Measurements from ENCODE around the gene TMEM219.

The TMEM219 gene

DNA sequence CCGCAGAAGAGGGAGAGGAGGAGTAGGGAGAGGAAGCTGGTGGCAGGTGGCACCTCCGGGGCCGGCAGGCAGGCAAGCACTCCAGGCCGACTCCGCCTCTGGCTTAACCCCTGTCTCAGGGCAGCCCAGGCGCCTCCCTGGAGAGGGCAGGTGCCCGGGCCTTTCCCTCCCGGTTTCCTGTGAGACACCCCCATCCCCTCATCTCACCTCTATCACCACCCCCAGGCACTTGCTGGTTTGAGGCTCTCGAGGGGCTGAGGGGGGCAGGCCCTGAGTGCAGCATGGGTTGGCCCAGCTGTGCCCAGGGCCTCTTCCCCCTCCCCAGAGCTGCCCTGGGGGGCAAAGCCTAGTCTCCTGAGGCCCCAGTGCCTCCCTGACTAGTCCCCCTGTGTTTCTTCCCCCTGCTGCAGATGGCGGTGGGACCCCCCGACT lies 42.9 kb downstream of the TMEM219 start:
- no peak overlapping the region for H3K4me2 ChIP-seq (ENCODE audit: low read depth, low read length, poor library complexity, severe bottlenecking)
- no peaks in the 10 kb centered on the region for H3K79me2 ChIP-seq (ENCODE audit: insufficient read depth, low read length)
- no peaks in the 10 kb centered on the region for H3K9me3 ChIP-seq (ENCODE audit: insufficient read depth, low read depth, low read length)
- TF ChIP-seq EZH2phosphoT487 (IDR thresholded peaks at IDR 0.05; ENCODE audit: borderline replicate concordance) = no peak
- TF ChIP-seq, protein P1, sequence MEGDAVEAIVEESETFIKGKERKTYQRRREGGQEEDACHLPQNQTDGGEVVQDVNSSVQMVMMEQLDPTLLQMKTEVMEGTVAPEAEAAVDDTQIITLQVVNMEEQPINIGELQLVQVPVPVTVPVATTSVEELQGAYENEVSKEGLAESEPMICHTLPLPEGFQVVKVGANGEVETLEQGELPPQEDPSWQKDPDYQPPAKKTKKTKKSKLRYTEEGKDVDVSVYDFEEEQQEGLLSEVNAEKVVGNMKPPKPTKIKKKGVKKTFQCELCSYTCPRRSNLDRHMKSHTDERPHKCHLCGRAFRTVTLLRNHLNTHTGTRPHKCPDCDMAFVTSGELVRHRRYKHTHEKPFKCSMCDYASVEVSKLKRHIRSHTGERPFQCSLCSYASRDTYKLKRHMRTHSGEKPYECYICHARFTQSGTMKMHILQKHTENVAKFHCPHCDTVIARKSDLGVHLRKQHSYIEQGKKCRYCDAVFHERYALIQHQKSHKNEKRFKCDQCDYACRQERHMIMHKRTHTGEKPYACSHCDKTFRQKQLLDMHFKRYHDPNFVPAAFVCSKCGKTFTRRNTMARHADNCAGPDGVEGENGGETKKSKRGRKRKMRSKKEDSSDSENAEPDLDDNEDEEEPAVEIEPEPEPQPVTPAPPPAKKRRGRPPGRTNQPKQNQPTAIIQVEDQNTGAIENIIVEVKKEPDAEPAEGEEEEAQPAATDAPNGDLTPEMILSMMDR (conservative IDR thresholded peaks at IDR 0.05; ENCODE audit: low read length) = no peak
- no peak overlapping the region for H3K4me3 ChIP-seq (ENCODE audit: low read length, poor library complexity, severe bottlenecking)
- no peaks in the 10 kb centered on the region for H3K27me3 ChIP-seq (ENCODE audit: insufficient read depth, low read length, poor library complexity, severe bottlenecking)
- no peaks in the 10 kb centered on the region for H3K4me1 ChIP-seq (ENCODE audit: insufficient read depth, low read length, poor library complexity, severe bottlenecking)
- H2AFZ ChIP-seq (ENCODE audit: low read length) = no peak overlapping the region
- H3F3A ChIP-seq (ENCODE audit: low read depth) = no peaks in the 10 kb centered on the region
- no peaks in the 10 kb centered on the region for H3K36me3 ChIP-seq (ENCODE audit: insufficient read depth, low read length)
- peaks cover 2% of the 10 kb centered on the region for H4K20me1 ChIP-seq (ENCODE audit: insufficient read depth, low read length, poor library complexity, severe bottlenecking)
- H3K9ac ChIP-seq (ENCODE audit: low read depth, low read length, poor library complexity, severe bottlenecking) = no peak overlapping the region
- no peaks in the 10 kb centered on the region for H3K9me2 ChIP-seq (replicated peaks; ENCODE audit: low read depth, low read length)

DNA sequence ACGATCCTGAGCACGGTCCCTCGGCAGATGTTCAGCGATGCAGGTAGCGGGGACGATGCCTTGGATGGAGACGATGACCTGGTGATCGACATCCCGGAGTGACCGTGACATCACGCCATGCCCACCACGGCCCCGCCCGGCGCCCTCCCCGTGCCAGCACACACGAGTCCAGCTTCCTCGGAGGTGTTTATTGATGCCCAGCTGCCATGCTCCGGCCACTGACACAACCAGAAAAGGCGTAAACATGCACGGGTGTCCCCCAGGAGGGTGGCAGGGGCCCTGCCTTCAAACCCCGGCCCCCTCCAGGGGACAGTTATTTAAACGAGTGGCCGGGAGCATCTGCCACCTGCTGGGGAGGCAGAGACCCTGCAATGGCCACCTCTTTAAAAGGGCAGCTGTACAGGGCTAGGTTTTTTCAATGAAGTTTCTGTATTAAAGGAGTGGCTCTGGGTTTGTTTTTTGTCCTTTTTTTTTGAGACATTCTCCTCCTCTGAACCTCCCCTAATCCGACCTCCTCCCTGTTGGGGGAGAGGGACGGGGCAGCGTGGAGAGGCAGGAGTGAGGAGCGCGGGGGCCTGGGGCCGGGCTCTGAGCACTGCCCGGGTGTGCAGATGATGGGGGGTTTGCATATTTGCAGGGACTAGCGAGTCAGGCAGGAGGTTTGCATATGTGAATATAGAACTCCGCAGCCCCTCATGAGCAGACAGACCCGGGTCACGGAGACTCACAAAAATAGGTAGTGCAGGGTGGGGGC lies 43.6 kb downstream of the TMEM219 start:
- Histone ChIP-seq H3K4me3 (ENCODE audit: low read length, poor library complexity, severe bottlenecking) (no peak overlapping the region), H3F3A (ENCODE audit: low read depth) (no peaks in the 10 kb centered on the region), H2AFZ (ENCODE audit: low read length) (no peak overlapping the region), H4K20me1 (ENCODE audit: insufficient read depth, low read length, poor library complexity, severe bottlenecking) (peaks cover 2% of the 10 kb centered on the region), H3K79me2 (ENCODE audit: insufficient read depth, low read length) (no peaks in the 10 kb centered on the region), H3K27me3 (ENCODE audit: insufficient read depth, low read length, poor library complexity, severe bottlenecking) (no peaks in the 10 kb centered on the region), H3K36me3 (ENCODE audit: insufficient read depth, low read length) (no peaks in the 10 kb centered on the region), H3K9me2 (replicated peaks; ENCODE audit: low read depth, low read length) (no peaks in the 10 kb centered on the region), H3K9ac (ENCODE audit: low read depth, low read length, poor library complexity, severe bottlenecking) (no peak overlapping the region), H3K4me2 (ENCODE audit: low read depth, low read length, poor library complexity, severe bottlenecking) (no peak overlapping the region), H3K4me1 (ENCODE audit: insufficient read depth, low read length, poor library complexity, severe bottlenecking) (no peaks in the 10 kb centered on the region), H3K9me3 (ENCODE audit: insufficient read depth, low read depth, low read length) (no peaks in the 10 kb centered on the region)
- TF ChIP-seq EZH2phosphoT487 (IDR thresholded peaks at IDR 0.05; ENCODE audit: borderline replicate concordance) = no peak
- TF ChIP-seq, protein P1 (conservative IDR thresholded peaks at IDR 0.05; ENCODE audit: low read length) = peak; percentile 86

DNA sequence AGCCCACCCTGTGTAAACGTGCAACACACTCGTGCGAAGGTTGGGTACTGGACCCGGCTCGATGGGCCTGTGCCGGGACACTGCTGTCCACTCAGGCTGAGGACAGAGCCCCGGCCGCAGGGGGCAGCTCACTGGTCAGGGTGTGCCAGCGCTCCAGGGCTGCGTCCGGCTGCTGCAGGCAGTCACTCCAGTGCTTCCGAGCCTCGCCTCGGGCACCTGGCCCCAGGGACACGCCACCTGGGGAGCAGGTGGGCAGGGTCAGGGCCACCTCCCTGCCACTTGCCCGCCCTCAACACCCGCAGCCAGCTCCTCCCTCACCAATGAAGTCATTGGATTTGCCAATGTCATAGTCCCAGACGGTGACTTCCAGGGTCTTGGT lies 44.2 kb downstream of the TMEM219 start:
- H3K36me3 ChIP-seq (ENCODE audit: insufficient read depth, low read length) = no peaks in the 10 kb centered on the region
- peaks cover 2% of the 10 kb centered on the region for H4K20me1 ChIP-seq (ENCODE audit: insufficient read depth, low read length, poor library complexity, severe bottlenecking)
- no peaks in the 10 kb centered on the region for H3K79me2 ChIP-seq (ENCODE audit: insufficient read depth, low read length)
- H3K9me3 ChIP-seq (ENCODE audit: insufficient read depth, low read depth, low read length) = no peaks in the 10 kb centered on the region
- H3K27me3 ChIP-seq (ENCODE audit: insufficient read depth, low read length, poor library complexity, severe bottlenecking) = no peaks in the 10 kb centered on the region
- no peak overlapping the region for H3K4me3 ChIP-seq (ENCODE audit: low read length, poor library complexity, severe bottlenecking)
- no peak overlapping the region for H3K9ac ChIP-seq (ENCODE audit: low read depth, low read length, poor library complexity, severe bottlenecking)
- no peak overlapping the region for H2AFZ ChIP-seq (ENCODE audit: low read length)
- no peaks in the 10 kb centered on the region for H3K4me1 ChIP-seq (ENCODE audit: insufficient read depth, low read length, poor library complexity, severe bottlenecking)
- TF ChIP-seq, protein P1 (conservative IDR thresholded peaks at IDR 0.05; ENCODE audit: low read length) = no peak
- TF ChIP-seq EZH2phosphoT487 (IDR thresholded peaks at IDR 0.05; ENCODE audit: borderline replicate concordance) = no peak
- H3F3A ChIP-seq (ENCODE audit: low read depth) = no peaks in the 10 kb centered on the region
- no peaks in the 10 kb centered on the region for H3K9me2 ChIP-seq (replicated peaks; ENCODE audit: low read depth, low read length)
- no peak overlapping the region for H3K4me2 ChIP-seq (ENCODE audit: low read depth, low read length, poor library complexity, severe bottlenecking)

Measured in Loucy (cell line).